WTC11 (cell line): Measurements from ENCODE around the gene TNFSF4.

Source experiments
- CTCF ChIP-seq: fragments of 200-600 bp; IDR thresholded peaks from 2 replicates; pipeline ENCODE4 v1.8.0; 2022; ENCODE audit warnings: antibody characterized with exemption
- MXD4 ChIP-seq: fragments of 250-450 bp; sonication (Bioruptor Pico); IDR thresholded peaks from 2 replicates; pipeline ENCODE4 v1.8.0; 2021; ENCODE audit warnings: mild to moderate bottlenecking, moderate library complexity, borderline replicate concordance
- NR3C1 ChIP-seq: sonication (generic); formaldehyde crosslinking; conservative IDR thresholded peaks from 2 replicates; pipeline ENCODE4 v1.8.1; 2023; ENCODE audit warnings: low read depth, mild to moderate bottlenecking, missing genetic modification reagents

- TF ChIP-seq CTCF (no peak), MXD4 (CRISPR knock-in tag) (no peak), NR3C1 (CRISPR knock-in tag) (no peak)
Measured at GRCh38 chr1:173137107-173137706, 69.9 kb downstream of the TNFSF4 start.
